ENCODE results near the gene COG3.

DNA sequence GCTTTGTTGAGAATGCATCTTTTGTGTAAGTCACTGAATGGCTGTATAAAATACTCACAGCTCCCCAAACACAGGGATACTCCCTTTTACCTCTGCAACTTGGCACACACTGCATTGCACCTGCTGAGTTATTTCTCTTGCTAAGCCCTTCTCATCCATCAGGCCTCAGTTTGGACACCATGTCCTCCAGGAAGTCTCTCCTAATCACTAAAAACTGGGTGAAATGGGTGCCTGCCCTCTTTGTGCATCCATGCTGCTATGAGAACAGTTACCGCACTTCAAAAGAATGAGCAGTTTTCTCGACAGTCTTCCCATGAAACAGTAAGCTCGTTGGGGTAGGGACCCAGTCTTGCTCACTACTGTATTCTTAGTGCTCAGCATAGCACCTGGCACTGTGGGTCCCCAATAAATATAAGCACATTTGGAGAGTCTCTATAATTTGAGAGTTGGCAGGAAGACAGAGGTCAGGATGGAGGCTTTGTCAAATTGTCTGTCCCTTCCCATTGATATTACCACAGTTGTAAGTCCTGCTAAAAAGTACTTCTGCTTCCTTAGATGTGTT lies 41.9 kb upstream of the COG3 start:
- TF ChIP-seq, protein P1, sequence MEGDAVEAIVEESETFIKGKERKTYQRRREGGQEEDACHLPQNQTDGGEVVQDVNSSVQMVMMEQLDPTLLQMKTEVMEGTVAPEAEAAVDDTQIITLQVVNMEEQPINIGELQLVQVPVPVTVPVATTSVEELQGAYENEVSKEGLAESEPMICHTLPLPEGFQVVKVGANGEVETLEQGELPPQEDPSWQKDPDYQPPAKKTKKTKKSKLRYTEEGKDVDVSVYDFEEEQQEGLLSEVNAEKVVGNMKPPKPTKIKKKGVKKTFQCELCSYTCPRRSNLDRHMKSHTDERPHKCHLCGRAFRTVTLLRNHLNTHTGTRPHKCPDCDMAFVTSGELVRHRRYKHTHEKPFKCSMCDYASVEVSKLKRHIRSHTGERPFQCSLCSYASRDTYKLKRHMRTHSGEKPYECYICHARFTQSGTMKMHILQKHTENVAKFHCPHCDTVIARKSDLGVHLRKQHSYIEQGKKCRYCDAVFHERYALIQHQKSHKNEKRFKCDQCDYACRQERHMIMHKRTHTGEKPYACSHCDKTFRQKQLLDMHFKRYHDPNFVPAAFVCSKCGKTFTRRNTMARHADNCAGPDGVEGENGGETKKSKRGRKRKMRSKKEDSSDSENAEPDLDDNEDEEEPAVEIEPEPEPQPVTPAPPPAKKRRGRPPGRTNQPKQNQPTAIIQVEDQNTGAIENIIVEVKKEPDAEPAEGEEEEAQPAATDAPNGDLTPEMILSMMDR (IDR thresholded peaks at IDR 0.05; ENCODE audit: insufficient read depth, low read length, poor library complexity, severe bottlenecking): no peak
- no peak for TF ChIP-seq EZH2phosphoT487 (conservative IDR thresholded peaks at IDR 0.05; ENCODE audit: low read length)

All from SU-DHL-6 (cell line).